ENCODE measurements around the gene SCO2. TPM values are rescaled to one million over a fixed set of nuclear protein-coding genes. Genes with fewer than 3 reads are reported as not detected.
A peak's percentile ranks its signal among the peaks of the same experiment; 100 is the strongest.

SCO2 gene
- total and polyA plus RNA-seq, 2 of the 13 experiments (the other 11 are each of a cell fraction or from before 2014, with no cell fraction given) = 0.32 to 3.7 TPM

DNA sequence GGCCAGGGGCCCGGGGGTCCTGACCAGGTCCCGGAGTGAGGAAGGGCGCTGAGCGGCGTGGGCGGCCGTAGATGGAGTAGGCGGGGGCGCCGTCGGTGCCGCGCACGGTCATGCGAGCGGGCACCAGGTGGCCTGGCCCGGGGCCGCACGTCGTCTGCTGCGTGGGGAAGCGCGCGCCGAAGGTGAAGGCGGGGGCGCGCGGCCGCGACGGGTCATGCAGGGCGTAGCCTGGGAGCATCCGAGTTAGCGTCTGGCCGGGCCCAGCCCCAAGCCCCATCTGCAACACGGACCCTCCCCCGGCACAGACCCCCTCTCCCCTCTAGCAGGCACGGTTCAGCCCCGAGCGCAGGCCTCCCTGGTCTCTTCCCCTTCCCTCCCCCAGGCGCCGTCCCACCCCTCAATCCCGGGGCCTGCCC is 6.2 kb upstream of the SCO2 start (continued):
- TF ChIP-seq, protein P1, sequence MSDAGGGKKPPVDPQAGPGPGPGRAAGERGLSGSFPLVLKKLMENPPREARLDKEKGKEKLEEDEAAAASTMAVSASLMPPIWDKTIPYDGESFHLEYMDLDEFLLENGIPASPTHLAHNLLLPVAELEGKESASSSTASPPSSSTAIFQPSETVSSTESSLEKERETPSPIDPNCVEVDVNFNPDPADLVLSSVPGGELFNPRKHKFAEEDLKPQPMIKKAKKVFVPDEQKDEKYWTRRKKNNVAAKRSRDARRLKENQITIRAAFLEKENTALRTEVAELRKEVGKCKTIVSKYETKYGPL (CRISPR knock-in tag; IDR thresholded peaks at IDR 0.05) = no peak
- TF ChIP-seq GLI4 (CRISPR knock-in tag; IDR thresholded peaks at IDR 0.05; ENCODE audit: borderline replicate concordance) (no peak), KLF12 (CRISPR knock-in tag; IDR thresholded peaks at IDR 0.05; ENCODE audit: borderline replicate concordance) (no peak), REPIN1 (CRISPR knock-in tag; IDR thresholded peaks at IDR 0.05; ENCODE audit: borderline replicate concordance, low read depth) (no peak), KMT2A (CRISPR knock-in tag; IDR thresholded peaks at IDR 0.05) (no peak), ZNF878 (CRISPR knock-in tag; IDR thresholded peaks at IDR 0.05) (no peak), POLR2AphosphoS2 (IDR thresholded peaks at IDR 0.05; ENCODE audit: low read depth, low read length) (no peak), SIN3B (IDR thresholded peaks at IDR 0.05; ENCODE audit: low read length) (no peak), NFRKB (IDR thresholded peaks at IDR 0.05) (no peak), MTF1 (CRISPR knock-in tag; IDR thresholded peaks at IDR 0.05) (no peak), TMF1 (CRISPR knock-in tag; IDR thresholded peaks at IDR 0.05; ENCODE audit: low read depth) (no peak), TAF15 (IDR thresholded peaks at IDR 0.05; ENCODE audit: low read depth, low read length, poor library complexity, severe bottlenecking) (no peak), ZNF768 (CRISPR knock-in tag; IDR thresholded peaks at IDR 0.05) (0 out of 2 replicates have a peak, but pooled peaks have one; percentile 14), ZNF138 (CRISPR knock-in tag; IDR thresholded peaks at IDR 0.05; ENCODE audit: low read depth) (0 out of 2 replicates have a peak, but pooled peaks have one; percentile 27), ZNF660 (CRISPR knock-in tag; IDR thresholded peaks at IDR 0.05; ENCODE audit: borderline replicate concordance, low read depth) (no peak), ZNF501 (CRISPR knock-in tag; IDR thresholded peaks at IDR 0.05) (peak; percentile 34; the same call in 1 of the 2 replicates)
- TF ChIP-seq, protein P2, sequence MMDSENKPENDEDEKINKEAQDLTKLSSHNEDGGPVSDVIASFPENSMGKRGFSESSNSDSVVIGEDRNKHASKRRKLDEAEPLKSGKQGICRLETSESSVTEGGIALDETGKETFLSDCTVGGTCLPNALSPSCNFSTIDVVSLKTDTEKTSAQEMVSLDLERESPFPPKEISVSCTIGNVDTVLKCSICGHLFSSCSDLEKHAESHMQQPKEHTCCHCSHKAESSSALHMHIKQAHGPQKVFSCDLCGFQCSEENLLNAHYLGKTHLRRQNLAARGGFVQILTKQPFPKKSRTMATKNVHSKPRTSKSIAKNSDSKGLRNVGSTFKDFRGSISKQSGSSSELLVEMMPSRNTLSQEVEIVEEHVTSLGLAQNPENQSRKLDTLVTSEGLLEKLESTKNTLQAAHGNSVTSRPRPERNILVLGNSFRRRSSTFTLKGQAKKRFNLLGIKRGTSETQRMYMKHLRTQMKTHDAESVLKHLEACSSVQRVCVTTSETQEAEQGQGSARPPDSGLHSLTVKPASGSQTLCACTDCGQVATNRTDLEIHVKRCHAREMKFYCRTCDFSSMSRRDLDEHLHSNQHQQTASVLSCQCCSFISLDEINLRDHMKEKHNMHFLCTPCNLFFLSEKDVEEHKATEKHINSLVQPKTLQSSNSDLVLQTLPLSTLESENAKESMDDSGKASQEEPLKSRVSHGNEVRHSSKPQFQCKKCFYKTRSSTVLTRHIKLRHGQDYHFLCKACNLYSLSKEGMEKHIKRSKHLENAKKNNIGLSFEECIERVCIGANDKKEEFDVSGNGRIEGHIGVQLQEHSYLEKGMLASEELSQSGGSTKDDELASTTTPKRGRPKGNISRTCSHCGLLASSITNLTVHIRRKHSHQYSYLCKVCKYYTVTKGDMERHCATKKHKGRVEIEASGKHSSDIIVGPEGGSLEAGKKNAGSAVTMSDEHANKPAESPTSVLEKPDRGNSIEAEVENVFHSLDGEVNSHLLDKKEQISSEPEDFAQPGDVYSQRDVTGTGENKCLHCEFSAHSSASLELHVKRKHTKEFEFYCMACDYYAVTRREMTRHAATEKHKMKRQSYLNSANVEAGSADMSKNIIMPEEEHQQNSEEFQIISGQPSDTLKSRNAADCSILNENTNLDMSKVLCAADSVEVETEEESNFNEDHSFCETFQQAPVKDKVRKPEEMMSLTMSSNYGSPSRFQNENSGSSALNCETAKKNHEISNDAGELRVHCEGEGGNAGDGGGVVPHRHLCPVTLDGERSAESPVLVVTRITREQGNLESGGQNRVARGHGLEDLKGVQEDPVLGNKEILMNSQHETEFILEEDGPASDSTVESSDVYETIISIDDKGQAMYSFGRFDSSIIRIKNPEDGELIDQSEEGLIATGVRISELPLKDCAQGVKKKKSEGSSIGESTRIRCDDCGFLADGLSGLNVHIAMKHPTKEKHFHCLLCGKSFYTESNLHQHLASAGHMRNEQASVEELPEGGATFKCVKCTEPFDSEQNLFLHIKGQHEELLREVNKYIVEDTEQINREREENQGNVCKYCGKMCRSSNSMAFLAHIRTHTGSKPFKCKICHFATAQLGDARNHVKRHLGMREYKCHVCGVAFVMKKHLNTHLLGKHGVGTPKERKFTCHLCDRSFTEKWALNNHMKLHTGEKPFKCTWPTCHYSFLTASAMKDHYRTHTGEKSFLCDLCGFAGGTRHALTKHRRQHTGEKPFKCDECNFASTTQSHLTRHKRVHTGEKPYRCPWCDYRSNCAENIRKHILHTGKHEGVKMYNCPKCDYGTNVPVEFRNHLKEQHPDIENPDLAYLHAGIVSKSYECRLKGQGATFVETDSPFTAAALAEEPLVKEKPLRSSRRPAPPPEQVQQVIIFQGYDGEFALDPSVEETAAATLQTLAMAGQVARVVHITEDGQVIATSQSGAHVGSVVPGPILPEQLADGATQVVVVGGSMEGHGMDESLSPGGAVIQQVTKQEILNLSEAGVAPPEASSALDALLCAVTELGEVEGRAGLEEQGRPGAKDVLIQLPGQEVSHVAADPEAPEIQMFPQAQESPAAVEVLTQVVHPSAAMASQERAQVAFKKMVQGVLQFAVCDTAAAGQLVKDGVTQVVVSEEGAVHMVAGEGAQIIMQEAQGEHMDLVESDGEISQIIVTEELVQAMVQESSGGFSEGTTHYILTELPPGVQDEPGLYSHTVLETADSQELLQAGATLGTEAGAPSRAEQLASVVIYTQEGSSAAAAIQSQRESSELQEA (CRISPR knock-in tag; IDR thresholded peaks at IDR 0.05; ENCODE audit: not compliant biosample characterization) = no peak
- TF ChIP-seq, protein P3, sequence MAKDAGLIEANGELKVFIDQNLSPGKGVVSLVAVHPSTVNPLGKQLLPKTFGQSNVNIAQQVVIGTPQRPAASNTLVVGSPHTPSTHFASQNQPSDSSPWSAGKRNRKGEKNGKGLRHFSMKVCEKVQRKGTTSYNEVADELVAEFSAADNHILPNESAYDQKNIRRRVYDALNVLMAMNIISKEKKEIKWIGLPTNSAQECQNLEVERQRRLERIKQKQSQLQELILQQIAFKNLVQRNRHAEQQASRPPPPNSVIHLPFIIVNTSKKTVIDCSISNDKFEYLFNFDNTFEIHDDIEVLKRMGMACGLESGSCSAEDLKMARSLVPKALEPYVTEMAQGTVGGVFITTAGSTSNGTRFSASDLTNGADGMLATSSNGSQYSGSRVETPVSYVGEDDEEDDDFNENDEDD (CRISPR knock-in tag; IDR thresholded peaks at IDR 0.05; ENCODE audit: borderline replicate concordance) = no peak
- TF ChIP-seq, protein P4, sequence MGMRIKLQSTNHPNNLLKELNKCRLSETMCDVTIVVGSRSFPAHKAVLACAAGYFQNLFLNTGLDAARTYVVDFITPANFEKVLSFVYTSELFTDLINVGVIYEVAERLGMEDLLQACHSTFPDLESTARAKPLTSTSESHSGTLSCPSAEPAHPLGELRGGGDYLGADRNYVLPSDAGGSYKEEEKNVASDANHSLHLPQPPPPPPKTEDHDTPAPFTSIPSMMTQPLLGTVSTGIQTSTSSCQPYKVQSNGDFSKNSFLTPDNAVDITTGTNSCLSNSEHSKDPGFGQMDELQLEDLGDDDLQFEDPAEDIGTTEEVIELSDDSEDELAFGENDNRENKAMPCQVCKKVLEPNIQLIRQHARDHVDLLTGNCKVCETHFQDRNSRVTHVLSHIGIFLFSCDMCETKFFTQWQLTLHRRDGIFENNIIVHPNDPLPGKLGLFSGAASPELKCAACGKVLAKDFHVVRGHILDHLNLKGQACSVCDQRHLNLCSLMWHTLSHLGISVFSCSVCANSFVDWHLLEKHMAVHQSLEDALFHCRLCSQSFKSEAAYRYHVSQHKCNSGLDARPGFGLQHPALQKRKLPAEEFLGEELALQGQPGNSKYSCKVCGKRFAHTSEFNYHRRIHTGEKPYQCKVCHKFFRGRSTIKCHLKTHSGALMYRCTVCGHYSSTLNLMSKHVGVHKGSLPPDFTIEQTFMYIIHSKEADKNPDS (CRISPR knock-in tag; IDR thresholded peaks at IDR 0.05) = no peak

Data from HepG2 (cell line).